ENCODE data around the gene KRT74.

The KRT74 gene

DNA sequence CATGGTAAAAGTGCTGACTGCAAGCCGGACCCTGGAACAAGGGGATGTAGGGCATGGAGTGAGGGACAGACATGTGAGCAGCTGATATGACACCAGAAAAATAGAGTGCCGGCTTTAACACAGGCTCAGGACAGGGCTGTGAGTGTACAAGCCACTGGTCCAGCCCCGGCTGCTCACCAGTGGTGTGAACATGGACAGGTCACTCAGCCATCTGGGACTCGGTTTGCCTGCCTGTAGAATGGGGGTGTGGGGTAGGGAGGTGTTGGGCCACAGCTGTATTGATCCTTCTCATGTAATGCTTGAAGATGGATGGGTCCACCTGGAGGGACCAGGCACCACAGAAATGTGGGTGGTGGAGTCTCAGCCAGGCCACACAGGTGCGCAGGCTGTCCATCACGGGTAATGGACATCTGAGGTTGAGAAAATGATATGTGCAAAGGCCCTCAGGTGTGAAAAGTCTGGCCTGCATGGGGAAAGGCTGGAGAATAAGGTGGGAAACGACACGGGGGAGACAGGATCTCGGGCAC lies 10.6 kb upstream of the KRT74 start:
- no peak overlapping the region for H3K9ac ChIP-seq (ENCODE audit: low read length)
- no peaks in the 10 kb centered on the region for H3K9me3 ChIP-seq (ENCODE audit: low read length)
- no peaks in the 10 kb centered on the region for H4K20me1 ChIP-seq (ENCODE audit: insufficient read depth, low read length)
- no peaks in the 10 kb centered on the region for H3F3A ChIP-seq (ENCODE audit: insufficient read depth, low read length)
- H3K27ac ChIP-seq (ENCODE audit: low read depth, low read length, poor library complexity, severe bottlenecking) = no peak overlapping the region
- H3K36me3 ChIP-seq (ENCODE audit: insufficient read depth, low read length) = no peaks in the 10 kb centered on the region
- H3K4me2 ChIP-seq (ENCODE audit: low read length) = no peak overlapping the region
- H3K9me2 ChIP-seq (ENCODE audit: low read depth, low read length) = no peaks in the 10 kb centered on the region
- no peak for TF ChIP-seq EZH2 (IDR thresholded peaks at IDR 0.05; ENCODE audit: borderline replicate concordance, low read length)
- TF ChIP-seq, protein P1, sequence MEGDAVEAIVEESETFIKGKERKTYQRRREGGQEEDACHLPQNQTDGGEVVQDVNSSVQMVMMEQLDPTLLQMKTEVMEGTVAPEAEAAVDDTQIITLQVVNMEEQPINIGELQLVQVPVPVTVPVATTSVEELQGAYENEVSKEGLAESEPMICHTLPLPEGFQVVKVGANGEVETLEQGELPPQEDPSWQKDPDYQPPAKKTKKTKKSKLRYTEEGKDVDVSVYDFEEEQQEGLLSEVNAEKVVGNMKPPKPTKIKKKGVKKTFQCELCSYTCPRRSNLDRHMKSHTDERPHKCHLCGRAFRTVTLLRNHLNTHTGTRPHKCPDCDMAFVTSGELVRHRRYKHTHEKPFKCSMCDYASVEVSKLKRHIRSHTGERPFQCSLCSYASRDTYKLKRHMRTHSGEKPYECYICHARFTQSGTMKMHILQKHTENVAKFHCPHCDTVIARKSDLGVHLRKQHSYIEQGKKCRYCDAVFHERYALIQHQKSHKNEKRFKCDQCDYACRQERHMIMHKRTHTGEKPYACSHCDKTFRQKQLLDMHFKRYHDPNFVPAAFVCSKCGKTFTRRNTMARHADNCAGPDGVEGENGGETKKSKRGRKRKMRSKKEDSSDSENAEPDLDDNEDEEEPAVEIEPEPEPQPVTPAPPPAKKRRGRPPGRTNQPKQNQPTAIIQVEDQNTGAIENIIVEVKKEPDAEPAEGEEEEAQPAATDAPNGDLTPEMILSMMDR (IDR thresholded peaks at IDR 0.05; ENCODE audit: low read length) = no peak
- no peak overlapping the region for H2AFZ ChIP-seq (ENCODE audit: low read length)
- no peak overlapping the region for H3K4me3 ChIP-seq (ENCODE audit: low read depth, low read length, poor library complexity, severe bottlenecking)
- no peaks in the 10 kb centered on the region for H3K27me3 ChIP-seq (ENCODE audit: insufficient read depth, low read length)
- no peaks in the 10 kb centered on the region for H3K79me2 ChIP-seq (ENCODE audit: insufficient read depth, low read length)
- no peaks in the 10 kb centered on the region for H3K4me1 ChIP-seq (ENCODE audit: insufficient read depth, low read length, severe bottlenecking)

DNA sequence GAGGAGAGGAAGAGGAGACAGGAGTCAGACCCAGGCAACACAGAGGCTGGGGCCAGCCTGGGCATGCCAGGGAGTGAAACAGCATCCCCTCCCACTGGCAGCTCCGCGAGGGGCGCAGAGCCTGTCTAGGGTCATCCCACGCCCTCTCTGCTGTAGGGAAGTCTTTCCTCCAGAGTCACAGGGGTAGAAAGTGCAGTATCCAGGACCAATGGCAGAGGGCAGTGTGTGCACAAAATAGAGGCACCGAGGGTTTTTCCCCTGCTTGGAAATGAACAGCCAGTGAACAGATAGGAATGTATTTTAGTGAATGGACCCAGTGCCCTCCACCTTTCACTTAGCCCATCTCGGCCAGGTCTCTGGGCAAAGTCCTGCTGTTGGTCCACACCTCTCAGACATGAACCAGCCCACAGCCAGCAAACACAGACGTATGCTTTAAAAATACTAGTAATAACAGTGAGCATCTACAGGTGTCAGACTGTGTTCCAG lies 9.4 kb upstream of the KRT74 start:
- Histone ChIP-seq H3K27me3 (ENCODE audit: insufficient read depth, low read length) (no peaks in the 10 kb centered on the region), H3K4me1 (ENCODE audit: insufficient read depth, low read length, severe bottlenecking) (no peaks in the 10 kb centered on the region), H3K9me3 (ENCODE audit: low read length) (no peaks in the 10 kb centered on the region), H3K4me3 (ENCODE audit: low read depth, low read length, poor library complexity, severe bottlenecking) (no peak overlapping the region), H3K4me2 (ENCODE audit: low read length) (no peak overlapping the region), H3K9me2 (ENCODE audit: low read depth, low read length) (no peaks in the 10 kb centered on the region), H3K36me3 (ENCODE audit: insufficient read depth, low read length) (no peaks in the 10 kb centered on the region), H3K27ac (ENCODE audit: low read depth, low read length, poor library complexity, severe bottlenecking) (no peak overlapping the region), H2AFZ (ENCODE audit: low read length) (no peak overlapping the region), H3K9ac (ENCODE audit: low read length) (no peak overlapping the region), H4K20me1 (ENCODE audit: insufficient read depth, low read length) (no peaks in the 10 kb centered on the region), H3K79me2 (ENCODE audit: insufficient read depth, low read length) (no peaks in the 10 kb centered on the region), H3F3A (ENCODE audit: insufficient read depth, low read length) (no peaks in the 10 kb centered on the region)
- no peak for TF ChIP-seq EZH2 (IDR thresholded peaks at IDR 0.05; ENCODE audit: borderline replicate concordance, low read length)
- TF ChIP-seq, protein P1 (IDR thresholded peaks at IDR 0.05; ENCODE audit: low read length) = peak; percentile 58

DNA sequence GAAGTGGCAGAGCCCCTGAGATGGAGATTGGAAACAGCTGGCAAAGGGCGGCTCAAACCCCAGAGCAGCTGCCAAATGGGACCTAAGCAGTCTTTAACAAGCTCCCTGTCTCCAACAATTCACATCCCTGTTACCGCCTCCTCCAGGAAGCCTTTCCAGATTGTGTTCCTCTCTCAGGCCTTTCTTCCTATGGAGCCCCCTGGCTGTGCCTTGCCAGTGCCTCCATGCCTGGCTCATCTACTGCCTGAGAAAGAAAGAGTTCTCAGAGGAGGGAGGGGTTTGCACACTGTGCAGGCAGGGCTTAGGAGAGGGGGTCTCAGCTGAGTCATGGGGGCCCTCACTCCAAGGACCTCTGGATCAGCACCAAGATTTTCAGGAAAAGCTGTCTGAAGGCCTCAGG lies 8.8 kb upstream of the KRT74 start:
- Histone ChIP-seq H3K4me1 (ENCODE audit: insufficient read depth, low read length, severe bottlenecking) (no peaks in the 10 kb centered on the region), H3K9ac (ENCODE audit: low read length) (no peak overlapping the region), H3K4me3 (ENCODE audit: low read depth, low read length, poor library complexity, severe bottlenecking) (no peak overlapping the region), H3K36me3 (ENCODE audit: insufficient read depth, low read length) (no peaks in the 10 kb centered on the region), H2AFZ (ENCODE audit: low read length) (no peak overlapping the region), H3F3A (ENCODE audit: insufficient read depth, low read length) (no peaks in the 10 kb centered on the region), H4K20me1 (ENCODE audit: insufficient read depth, low read length) (no peaks in the 10 kb centered on the region), H3K4me2 (ENCODE audit: low read length) (no peak overlapping the region), H3K9me2 (ENCODE audit: low read depth, low read length) (no peaks in the 10 kb centered on the region), H3K27ac (ENCODE audit: low read depth, low read length, poor library complexity, severe bottlenecking) (no peak overlapping the region), H3K27me3 (ENCODE audit: insufficient read depth, low read length) (no peaks in the 10 kb centered on the region), H3K79me2 (ENCODE audit: insufficient read depth, low read length) (no peaks in the 10 kb centered on the region), H3K9me3 (ENCODE audit: low read length) (no peaks in the 10 kb centered on the region)
- TF ChIP-seq, protein P1 (IDR thresholded peaks at IDR 0.05; ENCODE audit: low read length) = no peak
- no peak for TF ChIP-seq EZH2 (IDR thresholded peaks at IDR 0.05; ENCODE audit: borderline replicate concordance, low read length)

Data from OCI-LY1 (cell line).